Measurements from ENCODE around the gene CTSO. TPM values are rescaled to one million over a fixed set of nuclear protein-coding genes. Genes with fewer than 3 reads are reported as not detected.

Gene CTSO
- total and polyA plus RNA-seq, 2 of the 8 experiments (the other 6 are each of a cell fraction or from before 2014, with no cell fraction given) = 0.39 to 0.41 TPM

DNA sequence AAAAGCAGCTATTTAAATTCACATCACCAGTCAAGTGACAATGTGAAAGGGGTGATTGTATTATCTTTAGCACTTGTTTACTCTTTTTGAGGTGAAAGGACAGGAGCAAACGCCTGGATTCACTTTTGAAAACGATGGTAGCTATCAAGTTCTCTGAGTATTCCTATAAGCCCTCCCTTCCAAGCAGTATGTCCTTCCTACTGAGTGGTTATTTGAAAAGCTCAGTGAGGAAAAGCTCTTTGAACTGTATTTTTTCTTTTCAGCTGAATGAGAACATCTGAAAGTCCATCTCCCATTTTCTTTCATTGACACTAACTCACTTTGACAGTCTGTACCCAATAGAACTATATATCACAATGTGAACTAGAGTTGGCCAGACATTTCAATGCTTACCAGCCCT, 9.1 kb upstream of the CTSO start:
- H2BK120ac ChIP-seq (replicated peaks; ENCODE audit: low read depth, low read length) = no peak overlapping the region
- no peak overlapping the region for H3K14ac ChIP-seq (ENCODE audit: insufficient read length)
- H3K27ac ChIP-seq (ENCODE audit: low read depth, low read length) = no peak overlapping the region
- no peaks in the 10 kb centered on the region for H3K23me2 ChIP-seq (ENCODE audit: low read depth, low read length)
- FAIRE-seq (no peak), DNase-seq (ENCODE audit: low read depth in 1 of 2, low spot score in 2 of 2) (no peak)
- no peak overlapping the region for H2BK12ac ChIP-seq (ENCODE audit: low read depth, low read length)
- no peak overlapping the region for H3K18ac ChIP-seq (ENCODE audit: extremely low read depth, low read length)
- no peak overlapping the region for H2AFZ ChIP-seq (ENCODE audit: low read length)
- H3K79me1 ChIP-seq (ENCODE audit: low read depth, low read length) = no peaks in the 10 kb centered on the region
- TF ChIP-seq RXRA (IDR thresholded peaks at IDR 0.05; ENCODE audit: insufficient read depth, low read depth, low read length) (no peak), RAD21 (IDR thresholded peaks at IDR 0.05 in 1 of 2, conservative IDR thresholded peaks at IDR 0.05 in 1 of 2; ENCODE audit: low read depth in 2 of 2, low read length in 2 of 2) (no peak), KDM4A (IDR thresholded peaks at IDR 0.05; ENCODE audit: low read depth, low read length, severe bottlenecking) (no peak), RBBP5 (IDR thresholded peaks at IDR 0.05; ENCODE audit: borderline replicate concordance, low read depth, low read length) (no peak), NRF1 (IDR thresholded peaks at IDR 0.05; ENCODE audit: low read depth, low read length) (no peak), POU5F1 (IDR thresholded peaks at IDR 0.05; ENCODE audit: low read depth, low read length) (no peak), EGR1 (IDR thresholded peaks at IDR 0.05; ENCODE audit: borderline replicate concordance, low read depth, low read length) (no peak), YY1 (IDR thresholded peaks at IDR 0.05; ENCODE audit: low read depth, low read length) (no peak), TAF1 (IDR thresholded peaks at IDR 0.05; ENCODE audit: low read depth, low read length) (no peak), CHD2 (IDR thresholded peaks at IDR 0.05; ENCODE audit: low read length) (no peak)
- no peak overlapping the region for H3K4ac ChIP-seq (replicated peaks; ENCODE audit: insufficient read length, low read depth, low read length)
- H3K4me2 ChIP-seq (ENCODE audit: insufficient read depth in 1 of 2, low read depth in 2 of 2, low read length in 2 of 2) = no peak overlapping the region
- no peak overlapping the region for H2BK15ac ChIP-seq (ENCODE audit: low read length)
- H2BK5ac ChIP-seq (ENCODE audit: low read depth, low read length) = no peak overlapping the region
- H4K5ac ChIP-seq (ENCODE audit: insufficient read length, low read depth, low read length) = no peak overlapping the region
- no peaks in the 10 kb centered on the region for H3K79me2 ChIP-seq (ENCODE audit: control insufficient read depth in 1 of 2, insufficient read depth in 2 of 2, low read length in 2 of 2)
- no peaks in the 10 kb centered on the region for H3K9me3 ChIP-seq (ENCODE audit: insufficient read depth in 2 of 2, low read depth in 1 of 2, low read length in 1 of 2)
- no peak overlapping the region for H4K8ac ChIP-seq (ENCODE audit: extremely low read depth, insufficient read depth, low read length)
- no peak overlapping the region for H4K91ac ChIP-seq (replicated peaks; ENCODE audit: insufficient read length, low read length)
- no peak overlapping the region for H3K23ac ChIP-seq (ENCODE audit: insufficient read length)
- ChIA-PET POLR2A (ENCODE audit: partially characterized antibody) (no interaction called here), CTCF (ENCODE audit: partially characterized antibody) (interaction anchor here (0.7 to 0.9 kb wide), 2 partner anchors 11 to 176 kb away, joined by 3 to 4 read pairs; no protein-coding TSS in a partner anchor)
- no peak overlapping the region for H3K9ac ChIP-seq (replicated peaks in 1 of 4; ENCODE audit: extremely low read depth in 1 of 4, low read depth in 3 of 4, low read length in 3 of 4)
- H3K36me3 ChIP-seq (ENCODE audit: control insufficient read depth in 2 of 4, insufficient read depth in 4 of 4, low read length in 3 of 4) = no peaks in the 10 kb centered on the region
- H3K56ac ChIP-seq (replicated peaks; ENCODE audit: insufficient read length, low read depth, low read length) = no peak overlapping the region
- no peaks in the 10 kb centered on the region for H4K20me1 ChIP-seq (replicated peaks in 1 of 2; ENCODE audit: control insufficient read depth in 1 of 2, insufficient read depth in 2 of 2, low read length in 2 of 2)
- no peak overlapping the region for H3K4me3 ChIP-seq (ENCODE audit: extremely low read depth in 1 of 4, insufficient read depth in 2 of 4, low read depth in 3 of 4, low read length in 4 of 4)
- H2BK20ac ChIP-seq (ENCODE audit: low read length) = no peak overlapping the region
- no peaks in the 10 kb centered on the region for H3K27me3 ChIP-seq (replicated peaks in 1 of 4; ENCODE audit: control insufficient read depth in 3 of 4, extremely low read depth in 1 of 4, insufficient read depth in 3 of 4, low read length in 3 of 4)
- H3K4me1 ChIP-seq (replicated peaks in 1 of 4; ENCODE audit: control insufficient read depth in 3 of 4, insufficient read depth in 4 of 4, low read length in 3 of 4) = no peaks in the 10 kb centered on the region
- 73% methylated on average over 2 of the region's 2 CpGs; no CpG with 5 or more reads in 1 of the 2 experiments for WGBS, 2 experiments (ENCODE audit: extremely low coverage in 1 of 2, insufficient coverage in 1 of 2, insufficient read length in 1 of 2, insufficient replicate concordance in 2 of 2, low coverage in 1 of 2, low lambda C conversion rate in 2 of 2, missing lambda C conversion rate in 1 of 2)
- no peak overlapping the region for H2AK5ac ChIP-seq (ENCODE audit: low read depth, low read length)
